ENCODE measurements around the gene NAA38.

The NAA38 gene

DNA sequence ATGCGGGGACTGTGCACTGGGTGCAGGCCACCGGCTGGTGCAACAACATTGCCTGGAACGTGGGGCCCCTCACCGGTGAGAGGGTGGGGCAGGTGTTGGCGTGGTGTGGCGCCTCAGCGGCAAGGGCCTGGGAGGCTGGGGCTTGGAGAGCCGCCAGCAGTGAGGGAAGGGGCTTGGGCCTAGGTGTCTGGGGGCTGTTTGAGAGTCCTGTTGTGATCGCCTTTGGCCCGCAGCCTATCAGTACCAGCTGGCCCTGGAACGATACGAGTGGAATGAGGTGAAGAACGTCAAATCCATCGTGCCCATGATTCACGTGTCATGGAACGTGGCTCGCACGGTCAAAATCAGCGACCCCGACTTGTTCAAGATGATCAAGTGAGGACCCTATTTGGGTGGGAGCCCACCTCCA lies 5.1 kb downstream of the NAA38 start:
- DNase-seq (ENCODE audit: extremely low read depth, low read depth): no peak
- TF ChIP-seq, protein P1, sequence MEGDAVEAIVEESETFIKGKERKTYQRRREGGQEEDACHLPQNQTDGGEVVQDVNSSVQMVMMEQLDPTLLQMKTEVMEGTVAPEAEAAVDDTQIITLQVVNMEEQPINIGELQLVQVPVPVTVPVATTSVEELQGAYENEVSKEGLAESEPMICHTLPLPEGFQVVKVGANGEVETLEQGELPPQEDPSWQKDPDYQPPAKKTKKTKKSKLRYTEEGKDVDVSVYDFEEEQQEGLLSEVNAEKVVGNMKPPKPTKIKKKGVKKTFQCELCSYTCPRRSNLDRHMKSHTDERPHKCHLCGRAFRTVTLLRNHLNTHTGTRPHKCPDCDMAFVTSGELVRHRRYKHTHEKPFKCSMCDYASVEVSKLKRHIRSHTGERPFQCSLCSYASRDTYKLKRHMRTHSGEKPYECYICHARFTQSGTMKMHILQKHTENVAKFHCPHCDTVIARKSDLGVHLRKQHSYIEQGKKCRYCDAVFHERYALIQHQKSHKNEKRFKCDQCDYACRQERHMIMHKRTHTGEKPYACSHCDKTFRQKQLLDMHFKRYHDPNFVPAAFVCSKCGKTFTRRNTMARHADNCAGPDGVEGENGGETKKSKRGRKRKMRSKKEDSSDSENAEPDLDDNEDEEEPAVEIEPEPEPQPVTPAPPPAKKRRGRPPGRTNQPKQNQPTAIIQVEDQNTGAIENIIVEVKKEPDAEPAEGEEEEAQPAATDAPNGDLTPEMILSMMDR (IDR thresholded peaks at IDR 0.05; ENCODE audit: low read depth, low read length, missing control alignments): no peak
- H3K4me3 ChIP-seq (replicated peaks; ENCODE audit: low read depth, low read length): no peak overlapping the region

DNA sequence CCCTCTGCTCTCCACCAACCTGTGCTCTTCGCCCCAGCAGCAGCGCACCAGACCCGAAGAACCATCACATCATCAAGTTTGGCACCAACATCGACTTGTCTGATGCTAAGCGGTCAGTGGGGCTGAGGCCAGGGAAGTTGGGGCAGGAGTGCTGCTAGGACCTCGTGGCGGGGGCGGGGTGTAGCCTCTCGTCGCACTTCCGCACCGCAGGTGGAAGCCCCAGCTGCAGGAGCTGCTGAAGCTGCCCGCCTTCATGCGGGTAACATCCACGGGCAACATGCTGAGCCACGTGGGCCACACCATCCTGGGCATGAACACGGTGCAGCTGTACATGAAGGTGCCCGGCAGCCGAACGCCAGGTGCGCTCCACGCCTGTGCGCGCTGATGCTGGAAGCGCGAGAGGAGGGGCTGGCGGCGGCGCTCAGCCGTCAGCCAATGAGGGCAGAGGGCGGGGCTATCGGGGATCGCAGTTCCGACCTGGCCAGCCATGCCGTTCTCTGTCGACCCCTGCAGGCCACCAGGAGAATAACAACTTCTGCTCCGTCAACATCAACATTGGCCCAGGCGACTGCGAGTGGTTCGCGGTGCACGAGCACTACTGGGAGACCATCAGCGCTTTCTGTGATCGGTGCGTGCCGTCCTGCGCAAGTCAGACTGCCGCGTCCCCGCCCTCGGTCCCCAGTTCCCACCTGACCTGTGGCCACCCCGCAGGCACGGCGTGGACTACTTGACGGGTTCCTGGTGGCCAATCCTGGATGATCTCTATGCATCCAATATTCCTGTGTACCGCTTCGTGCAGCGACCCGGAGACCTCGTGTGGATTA lies 5.7 kb downstream of the NAA38 start:
- DNase-seq (ENCODE audit: extremely low read depth, low read depth): no peak
- no peak overlapping the region for H3K4me3 ChIP-seq (replicated peaks; ENCODE audit: low read depth, low read length)
- TF ChIP-seq, protein P1 (IDR thresholded peaks at IDR 0.05; ENCODE audit: low read depth, low read length, missing control alignments): peak; percentile 87

DNA sequence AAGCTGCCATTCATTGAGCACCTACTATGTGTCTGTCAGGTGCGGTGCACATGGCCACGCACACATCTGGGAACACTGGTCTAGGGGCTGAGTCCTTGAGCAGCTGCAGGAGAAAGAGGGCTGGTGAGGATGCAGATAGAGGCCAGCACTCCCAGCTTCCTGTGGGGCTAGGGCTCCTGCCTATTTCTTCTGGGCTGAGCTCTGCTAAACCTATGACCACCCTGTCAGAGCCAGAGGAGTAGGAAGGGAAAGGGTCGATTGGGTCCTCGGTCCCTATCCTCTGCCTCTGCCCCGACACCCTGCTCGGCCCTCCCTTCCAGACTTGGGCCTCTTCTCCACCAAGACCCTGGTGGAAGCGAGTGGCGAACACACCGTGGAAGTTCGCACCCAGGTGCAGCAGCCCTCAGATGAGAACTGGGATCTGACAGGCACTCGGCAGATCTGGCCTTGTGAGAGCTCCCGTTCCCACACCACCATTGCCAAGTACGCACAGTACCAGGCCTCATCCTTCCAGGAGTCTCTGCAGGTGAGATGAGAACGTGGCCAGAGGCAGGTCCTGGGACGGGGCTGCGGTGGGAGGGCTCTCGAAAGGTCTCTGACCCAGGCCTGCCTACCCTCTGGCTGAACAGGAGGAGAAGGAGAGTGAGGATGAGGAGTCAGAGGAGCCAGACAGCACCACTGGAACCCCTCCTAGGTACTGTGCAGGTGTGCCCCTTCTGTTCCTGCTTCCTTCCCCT lies 6.5 kb downstream of the NAA38 start:
- no peak overlapping the region for H3K4me3 ChIP-seq (replicated peaks; ENCODE audit: low read depth, low read length)
- DNase-seq (ENCODE audit: extremely low read depth, low read depth): no peak
- TF ChIP-seq, protein P1 (IDR thresholded peaks at IDR 0.05; ENCODE audit: low read depth, low read length, missing control alignments): no peak

DNA sequence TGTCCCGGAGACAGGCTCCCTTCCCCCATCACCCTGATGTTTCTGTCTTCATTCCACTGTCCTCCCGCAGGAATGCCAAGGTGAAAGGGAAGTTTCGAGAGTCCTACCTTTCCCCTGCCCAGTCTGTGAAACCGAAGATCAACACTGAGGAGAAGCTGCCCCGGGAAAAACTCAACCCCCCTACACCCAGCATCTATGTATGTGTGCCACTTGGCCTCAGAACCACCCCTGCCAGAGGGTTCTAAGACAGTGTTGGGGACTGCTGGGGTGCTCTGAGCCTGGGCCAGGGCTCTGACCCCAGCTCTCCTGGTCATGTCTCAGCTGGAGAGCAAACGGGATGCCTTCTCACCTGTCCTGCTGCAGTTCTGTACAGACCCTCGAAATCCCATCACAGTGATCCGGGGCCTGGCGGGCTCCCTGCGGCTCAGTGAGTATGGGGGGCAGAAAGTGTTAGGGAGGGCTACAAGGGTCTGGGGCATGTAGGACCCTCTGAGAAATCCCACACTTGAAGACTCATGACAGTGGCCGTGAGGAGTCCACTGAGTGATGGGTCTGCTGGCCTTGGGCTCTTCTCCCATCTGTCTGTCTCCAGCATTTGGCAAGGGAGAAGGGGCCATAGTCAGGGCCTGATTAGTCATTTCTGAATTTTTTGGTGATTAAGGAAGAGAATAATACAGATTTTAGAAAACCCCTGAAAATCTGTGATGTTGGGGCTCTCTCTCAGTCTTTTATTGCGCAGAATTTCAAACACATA lies 7.4 kb downstream of the NAA38 start:
- H3K4me3 ChIP-seq (replicated peaks; ENCODE audit: low read depth, low read length): no peak overlapping the region
- no peak for DNase-seq (ENCODE audit: extremely low read depth, low read depth)
- TF ChIP-seq, protein P1 (IDR thresholded peaks at IDR 0.05; ENCODE audit: low read depth, low read length, missing control alignments): no peak

DNA sequence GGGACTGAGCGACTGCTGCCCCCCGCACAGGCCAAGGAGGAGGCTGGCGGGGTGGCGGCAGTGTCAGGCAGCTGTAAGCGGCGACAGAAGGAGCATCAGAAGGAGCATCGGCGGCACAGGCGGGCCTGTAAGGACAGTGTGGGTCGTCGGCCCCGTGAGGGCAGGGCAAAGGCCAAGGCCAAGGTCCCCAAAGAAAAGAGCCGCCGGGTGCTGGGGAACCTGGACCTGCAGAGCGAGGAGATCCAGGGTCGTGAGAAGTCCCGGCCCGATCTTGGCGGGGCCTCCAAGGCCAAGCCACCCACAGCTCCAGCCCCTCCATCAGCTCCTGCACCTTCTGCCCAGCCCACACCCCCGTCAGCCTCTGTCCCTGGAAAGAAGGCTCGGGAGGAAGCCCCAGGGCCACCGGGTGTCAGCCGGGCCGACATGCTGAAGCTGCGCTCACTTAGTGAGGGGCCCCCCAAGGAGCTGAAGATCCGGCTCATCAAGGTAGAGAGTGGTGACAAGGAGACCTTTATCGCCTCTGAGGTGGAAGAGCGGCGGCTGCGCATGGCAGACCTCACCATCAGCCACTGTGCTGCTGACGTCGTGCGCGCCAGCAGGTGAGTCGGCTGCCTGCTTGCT lies 8.1 kb downstream of the NAA38 start:
- TF ChIP-seq, protein P1 (IDR thresholded peaks at IDR 0.05; ENCODE audit: low read depth, low read length, missing control alignments): no peak
- DNase-seq (ENCODE audit: extremely low read depth, low read depth): no peak
- H3K4me3 ChIP-seq (replicated peaks; ENCODE audit: low read depth, low read length): no peak overlapping the region

DNA sequence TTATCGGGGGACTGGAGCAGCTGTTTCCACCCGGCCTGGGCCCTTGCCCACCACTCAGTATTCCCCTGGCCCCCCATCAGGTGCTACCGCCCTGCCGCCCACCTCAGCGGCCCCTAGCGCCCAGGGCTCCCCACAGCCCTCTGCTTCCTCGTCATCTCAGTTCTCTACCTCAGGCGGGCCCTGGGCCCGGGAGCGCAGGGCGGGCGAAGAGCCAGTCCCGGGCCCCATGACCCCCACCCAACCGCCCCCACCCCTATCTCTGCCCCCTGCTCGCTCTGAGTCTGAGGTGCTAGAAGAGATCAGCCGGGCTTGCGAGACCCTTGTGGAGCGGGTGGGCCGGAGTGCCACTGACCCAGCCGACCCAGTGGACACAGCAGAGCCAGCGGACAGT lies 8.6 kb downstream of the NAA38 start:
- TF ChIP-seq, protein P1 (IDR thresholded peaks at IDR 0.05; ENCODE audit: low read depth, low read length, missing control alignments): no peak
- H3K4me3 ChIP-seq (replicated peaks; ENCODE audit: low read depth, low read length): no peak overlapping the region

More for the DNA sequence above, 8.6 kb downstream of the NAA38 start:
- no peak for DNase-seq (ENCODE audit: extremely low read depth, low read depth)

All from HFF-Myc (cell line).